ENCODE data around the gene EXOSC2. TPM values are rescaled to one million over a fixed set of nuclear protein-coding genes. Genes with fewer than 3 reads are reported as not detected.

EXOSC2 gene
- total RNA-seq, 1 experiment from 2014 or later: 41.0 TPM

DNA sequence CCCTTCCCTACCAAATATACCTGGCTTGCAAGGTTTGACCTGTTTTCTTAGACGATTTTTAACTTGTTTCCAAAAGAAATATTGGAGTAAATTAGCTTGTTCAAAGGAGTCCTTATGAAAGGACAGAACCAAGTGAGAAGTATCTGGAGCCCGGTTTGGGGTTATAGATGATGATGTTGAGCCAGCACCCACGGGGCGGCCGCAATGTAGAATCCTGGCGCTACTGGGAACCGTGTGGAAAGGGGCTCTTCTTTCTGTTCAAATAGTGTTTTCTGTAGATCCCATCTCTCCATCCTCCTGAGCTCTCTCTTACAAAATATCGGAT is 517 bp upstream of the EXOSC2 start:
- no TSS peak for BruUV-seq (replicated peaks)
- H3K27me3 ChIP-seq (ENCODE audit: control insufficient read depth, insufficient read depth, low read length): no peaks in the 10 kb centered on the region
- intact Hi-C loops (cut with micrococcal nuclease; ENCODE audit: unreplicated experiment) (no loop called here), in situ Hi-C loops (cut with HindIII; ENCODE audit: low pct_unique_long_range_greater_than_20kb, low sequenced_read_pairs) (no loop called here)
- no peak for ATAC-seq
- H3K36me3 ChIP-seq (ENCODE audit: control insufficient read depth, insufficient read depth, low read length): peaks cover 11% of the 10 kb centered on the region
- H3K9me3 ChIP-seq (ENCODE audit: control insufficient read depth, insufficient read depth, low read depth, low read length): no peaks in the 10 kb centered on the region
- no peak for TF ChIP-seq TCF7L2 (IDR thresholded peaks at IDR 0.05; ENCODE audit: low read depth, low read length)
- TF ChIP-seq POLR2AphosphoS5 (IDR thresholded peaks at IDR 0.05; ENCODE audit: low read depth, low read length): no peak
- TF ChIP-seq SIN3A (IDR thresholded peaks at IDR 0.05; ENCODE audit: borderline replicate concordance, insufficient read depth, low read depth, low read length): no peak
- TF ChIP-seq, protein P1, sequence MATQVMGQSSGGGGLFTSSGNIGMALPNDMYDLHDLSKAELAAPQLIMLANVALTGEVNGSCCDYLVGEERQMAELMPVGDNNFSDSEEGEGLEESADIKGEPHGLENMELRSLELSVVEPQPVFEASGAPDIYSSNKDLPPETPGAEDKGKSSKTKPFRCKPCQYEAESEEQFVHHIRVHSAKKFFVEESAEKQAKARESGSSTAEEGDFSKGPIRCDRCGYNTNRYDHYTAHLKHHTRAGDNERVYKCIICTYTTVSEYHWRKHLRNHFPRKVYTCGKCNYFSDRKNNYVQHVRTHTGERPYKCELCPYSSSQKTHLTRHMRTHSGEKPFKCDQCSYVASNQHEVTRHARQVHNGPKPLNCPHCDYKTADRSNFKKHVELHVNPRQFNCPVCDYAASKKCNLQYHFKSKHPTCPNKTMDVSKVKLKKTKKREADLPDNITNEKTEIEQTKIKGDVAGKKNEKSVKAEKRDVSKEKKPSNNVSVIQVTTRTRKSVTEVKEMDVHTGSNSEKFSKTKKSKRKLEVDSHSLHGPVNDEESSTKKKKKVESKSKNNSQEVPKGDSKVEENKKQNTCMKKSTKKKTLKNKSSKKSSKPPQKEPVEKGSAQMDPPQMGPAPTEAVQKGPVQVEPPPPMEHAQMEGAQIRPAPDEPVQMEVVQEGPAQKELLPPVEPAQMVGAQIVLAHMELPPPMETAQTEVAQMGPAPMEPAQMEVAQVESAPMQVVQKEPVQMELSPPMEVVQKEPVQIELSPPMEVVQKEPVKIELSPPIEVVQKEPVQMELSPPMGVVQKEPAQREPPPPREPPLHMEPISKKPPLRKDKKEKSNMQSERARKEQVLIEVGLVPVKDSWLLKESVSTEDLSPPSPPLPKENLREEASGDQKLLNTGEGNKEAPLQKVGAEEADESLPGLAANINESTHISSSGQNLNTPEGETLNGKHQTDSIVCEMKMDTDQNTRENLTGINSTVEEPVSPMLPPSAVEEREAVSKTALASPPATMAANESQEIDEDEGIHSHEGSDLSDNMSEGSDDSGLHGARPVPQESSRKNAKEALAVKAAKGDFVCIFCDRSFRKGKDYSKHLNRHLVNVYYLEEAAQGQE (IDR thresholded peaks at IDR 0.05; ENCODE audit: insufficient read depth in 1 of 2, low read depth in 2 of 2, low read length in 1 of 2): no peak
- TF ChIP-seq, protein P2, sequence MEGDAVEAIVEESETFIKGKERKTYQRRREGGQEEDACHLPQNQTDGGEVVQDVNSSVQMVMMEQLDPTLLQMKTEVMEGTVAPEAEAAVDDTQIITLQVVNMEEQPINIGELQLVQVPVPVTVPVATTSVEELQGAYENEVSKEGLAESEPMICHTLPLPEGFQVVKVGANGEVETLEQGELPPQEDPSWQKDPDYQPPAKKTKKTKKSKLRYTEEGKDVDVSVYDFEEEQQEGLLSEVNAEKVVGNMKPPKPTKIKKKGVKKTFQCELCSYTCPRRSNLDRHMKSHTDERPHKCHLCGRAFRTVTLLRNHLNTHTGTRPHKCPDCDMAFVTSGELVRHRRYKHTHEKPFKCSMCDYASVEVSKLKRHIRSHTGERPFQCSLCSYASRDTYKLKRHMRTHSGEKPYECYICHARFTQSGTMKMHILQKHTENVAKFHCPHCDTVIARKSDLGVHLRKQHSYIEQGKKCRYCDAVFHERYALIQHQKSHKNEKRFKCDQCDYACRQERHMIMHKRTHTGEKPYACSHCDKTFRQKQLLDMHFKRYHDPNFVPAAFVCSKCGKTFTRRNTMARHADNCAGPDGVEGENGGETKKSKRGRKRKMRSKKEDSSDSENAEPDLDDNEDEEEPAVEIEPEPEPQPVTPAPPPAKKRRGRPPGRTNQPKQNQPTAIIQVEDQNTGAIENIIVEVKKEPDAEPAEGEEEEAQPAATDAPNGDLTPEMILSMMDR (IDR thresholded peaks at IDR 0.05): no peak
- H3K4me1 ChIP-seq (ENCODE audit: control insufficient read depth, insufficient read depth, low read length): no peaks in the 10 kb centered on the region; the same call in 1 of the 2 replicates
- peak overlapping the region; percentile 89 for H3K27ac ChIP-seq (ENCODE audit: low read length)
- ChIA-PET CTCF (interaction anchor here (0.5 to 1.2 kb wide), 3 partner anchors 9 to 327 kb away, joined by 3 to 10 read pairs (median 5); no protein-coding TSS in a partner anchor), POLR2A (no interaction called here)
- H3K4me3 ChIP-seq (ENCODE audit: low read depth in 2 of 2, low read length in 2 of 2): peak overlapping the region; percentile 83 to 99
- no peak for DNase-seq (ENCODE audit: low read depth, low spot score)

DNA sequence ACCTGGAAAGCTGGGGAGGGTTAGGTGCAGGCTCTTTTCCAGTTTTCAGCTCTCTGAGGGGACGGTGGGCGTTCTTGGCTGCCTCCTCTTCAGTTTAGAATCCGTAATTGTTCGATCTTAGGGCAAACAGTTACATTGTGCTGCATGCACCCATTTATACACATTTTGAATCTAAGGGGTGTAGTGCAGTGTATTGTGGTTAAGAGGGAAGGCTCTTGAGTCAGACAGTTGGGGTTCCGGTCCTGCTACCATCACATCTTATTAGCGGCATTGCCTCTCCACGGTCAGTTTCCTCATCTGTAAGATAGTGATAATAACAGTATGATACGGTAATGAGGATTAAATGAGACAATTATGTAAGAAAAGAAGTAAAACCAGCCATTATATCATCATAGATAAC is 625 bp downstream of the EXOSC2 start:
- Histone ChIP-seq H3K27me3 (ENCODE audit: control insufficient read depth, insufficient read depth, low read length) (no peaks in the 10 kb centered on the region), H3K4me3 (ENCODE audit: low read depth in 2 of 2, low read length in 2 of 2) (peak overlapping the region; percentile 83 to 99), H3K4me1 (ENCODE audit: control insufficient read depth, insufficient read depth, low read length) (no peaks in the 10 kb centered on the region; the same call in 1 of the 2 replicates), H3K36me3 (ENCODE audit: control insufficient read depth, insufficient read depth, low read length) (peaks cover 15% of the 10 kb centered on the region), H3K27ac (ENCODE audit: low read length) (peak overlapping the region; percentile 97), H3K9me3 (ENCODE audit: control insufficient read depth, insufficient read depth, low read depth, low read length) (no peaks in the 10 kb centered on the region)
- intact Hi-C loops (cut with micrococcal nuclease; ENCODE audit: unreplicated experiment) (no loop called here), in situ Hi-C loops (cut with HindIII; ENCODE audit: low pct_unique_long_range_greater_than_20kb, low sequenced_read_pairs) (no loop called here)
- DNase-seq (ENCODE audit: low read depth, low spot score): no peak
- TF ChIP-seq POLR2AphosphoS5 (IDR thresholded peaks at IDR 0.05; ENCODE audit: low read depth, low read length): no peak
- TF ChIP-seq SIN3A (IDR thresholded peaks at IDR 0.05; ENCODE audit: borderline replicate concordance, insufficient read depth, low read depth, low read length): no peak
- TF ChIP-seq, protein P2 (IDR thresholded peaks at IDR 0.05): no peak
- TF ChIP-seq, protein P1 (IDR thresholded peaks at IDR 0.05; ENCODE audit: insufficient read depth in 1 of 2, low read depth in 2 of 2, low read length in 1 of 2): no peak
- no peak for TF ChIP-seq TCF7L2 (IDR thresholded peaks at IDR 0.05; ENCODE audit: low read depth, low read length)
- POLR2A ChIA-PET: interaction anchor here (0.6 kb wide), 1 partner anchor 12 kb away, joined by 4 read pairs; no protein-coding TSS in a partner anchor
- CTCF ChIA-PET: no interaction called here
- no peak for ATAC-seq
- TSS peak; percentile 79 for BruUV-seq (replicated peaks)
